Ramos (cell line): ENCODE results near the gene SAP30L.

Source experiments
- in situ Hi-C: fragments of 300-500 bp; cut with MboI; formaldehyde crosslinking; loops from one replicate; pipeline ENCODE4 v1.14.3; 2022; ENCODE audit warnings: low sequenced_read_pairs; ENCODE audit not compliant: unreplicated experiment

The SAP30L gene

DNA sequence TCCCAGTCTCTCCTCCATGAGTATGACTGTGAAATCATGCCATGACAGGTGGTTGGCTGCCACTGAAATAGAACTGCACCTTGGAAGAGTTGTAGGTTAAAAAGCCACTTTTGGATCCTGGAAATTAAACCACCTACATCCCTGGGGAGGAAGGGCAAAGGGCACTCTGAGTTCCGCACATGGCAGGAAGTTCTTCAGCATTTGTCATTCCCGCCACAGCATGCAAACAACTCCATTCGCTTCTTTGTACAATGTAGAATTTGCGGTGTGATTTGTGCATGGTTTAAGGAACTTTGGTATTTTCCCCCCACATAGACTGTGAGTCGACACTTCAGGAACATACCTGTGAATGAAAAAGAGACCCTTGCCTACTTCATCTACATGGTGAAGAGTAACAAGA, 9.8 kb downstream of the SAP30L start:
- in situ Hi-C loops: no loop called here

- in situ Hi-C loops: no loop called here
These were observed 10.7 kb downstream of the SAP30L start for GRCh38 chr5:154456540-154456939.

DNA sequence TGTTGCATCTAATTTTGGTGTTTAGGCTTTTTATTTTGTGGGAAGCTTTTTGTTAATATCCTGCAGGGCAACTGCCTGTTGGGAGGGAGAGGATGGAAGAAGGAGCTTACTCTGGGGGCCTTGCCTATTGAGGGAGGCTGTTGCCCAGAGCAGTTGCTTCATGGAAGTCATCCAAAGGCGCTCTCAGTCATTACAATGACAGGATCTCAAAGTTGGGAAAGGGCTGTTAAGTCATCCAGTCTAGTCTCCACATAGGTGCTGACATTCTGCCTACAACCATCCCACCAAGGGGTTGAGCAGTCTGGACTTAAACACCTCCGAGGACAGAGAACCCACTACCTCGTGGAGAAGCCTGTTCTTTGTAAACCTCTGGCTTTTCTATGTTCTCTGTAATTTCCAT, 13.2 kb downstream of the SAP30L start:
- in situ Hi-C loops: no loop called here

DNA sequence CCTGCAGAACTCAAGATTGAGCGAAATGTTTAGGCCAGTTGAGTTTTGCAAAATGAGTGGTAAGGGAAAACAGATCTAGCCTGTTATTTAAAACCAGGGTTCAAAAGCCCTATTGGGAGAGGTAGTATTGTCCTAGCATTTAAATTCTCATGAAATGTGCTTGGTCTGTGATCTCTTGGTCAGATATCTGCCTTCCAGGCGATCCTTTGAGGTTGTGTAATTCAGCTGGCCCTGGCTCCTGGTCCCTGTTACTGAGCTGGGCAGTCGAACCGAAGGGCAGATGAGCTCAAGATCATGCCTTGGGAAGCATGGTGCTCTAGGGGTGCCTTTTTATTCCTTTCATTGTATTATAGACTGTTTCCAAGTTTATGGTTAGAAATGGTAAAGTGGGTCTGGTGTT, 14.4 kb downstream of the SAP30L start:
- in situ Hi-C loops: loop anchor here (5.0 kb wide), 1 partner anchor 147 kb away; no protein-coding TSS in a partner anchor

GRCh38 chr5:154461531-154461930, 15.7 kb downstream of the SAP30L start:
- in situ Hi-C loops: loop anchor here (5.0 kb wide), 1 partner anchor 146 kb away; no protein-coding TSS in a partner anchor

- in situ Hi-C loops: loop anchor here (5.0 kb wide), 1 partner anchor 143 kb away; no protein-coding TSS in a partner anchor
These were observed 18.6 kb downstream of the SAP30L start for GRCh38 chr5:154464438-154464837.

DNA sequence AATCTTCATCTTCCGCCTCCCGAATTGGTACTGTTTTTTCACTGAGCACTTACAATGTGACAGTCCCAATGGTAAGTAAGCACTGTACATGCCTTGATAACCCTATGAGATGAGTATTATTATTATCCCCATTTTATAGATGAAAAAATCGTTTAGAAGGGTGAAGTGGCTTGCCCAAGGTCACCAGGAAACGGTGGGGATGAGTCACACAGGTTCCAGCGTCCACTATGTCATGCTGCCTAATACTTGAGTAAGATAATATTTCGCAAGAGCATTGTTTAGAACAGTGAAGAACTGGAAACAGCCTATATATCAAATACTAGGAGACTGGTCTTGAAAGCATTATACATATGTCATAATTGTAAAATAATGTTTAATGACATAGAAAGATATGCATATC, 19.4 kb downstream of the SAP30L start:
- in situ Hi-C loops: no loop called here

DNA sequence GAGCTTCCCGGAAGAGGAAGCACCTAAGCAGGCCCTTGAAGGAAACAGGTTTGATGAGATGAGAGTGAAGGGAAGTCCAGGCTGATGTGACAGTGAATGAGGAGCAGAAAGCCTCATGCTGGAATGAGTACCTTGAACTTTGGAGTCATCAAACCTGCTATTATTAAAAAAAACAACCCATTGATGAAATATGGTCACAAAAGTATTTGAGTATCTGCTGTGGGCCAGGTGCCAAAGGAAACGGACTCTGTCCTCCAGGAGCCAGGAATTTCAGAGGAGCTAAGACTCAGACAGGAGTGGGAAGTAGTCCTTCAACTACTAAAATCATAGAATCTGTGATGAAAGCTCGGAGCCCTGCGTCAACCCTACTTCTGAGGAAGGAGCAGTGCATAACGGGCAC, 20.4 kb downstream of the SAP30L start:
- in situ Hi-C loops: no loop called here

GRCh38 chr5:154466671-154467070, 20.9 kb downstream of the SAP30L start:
- in situ Hi-C loops: no loop called here

DNA sequence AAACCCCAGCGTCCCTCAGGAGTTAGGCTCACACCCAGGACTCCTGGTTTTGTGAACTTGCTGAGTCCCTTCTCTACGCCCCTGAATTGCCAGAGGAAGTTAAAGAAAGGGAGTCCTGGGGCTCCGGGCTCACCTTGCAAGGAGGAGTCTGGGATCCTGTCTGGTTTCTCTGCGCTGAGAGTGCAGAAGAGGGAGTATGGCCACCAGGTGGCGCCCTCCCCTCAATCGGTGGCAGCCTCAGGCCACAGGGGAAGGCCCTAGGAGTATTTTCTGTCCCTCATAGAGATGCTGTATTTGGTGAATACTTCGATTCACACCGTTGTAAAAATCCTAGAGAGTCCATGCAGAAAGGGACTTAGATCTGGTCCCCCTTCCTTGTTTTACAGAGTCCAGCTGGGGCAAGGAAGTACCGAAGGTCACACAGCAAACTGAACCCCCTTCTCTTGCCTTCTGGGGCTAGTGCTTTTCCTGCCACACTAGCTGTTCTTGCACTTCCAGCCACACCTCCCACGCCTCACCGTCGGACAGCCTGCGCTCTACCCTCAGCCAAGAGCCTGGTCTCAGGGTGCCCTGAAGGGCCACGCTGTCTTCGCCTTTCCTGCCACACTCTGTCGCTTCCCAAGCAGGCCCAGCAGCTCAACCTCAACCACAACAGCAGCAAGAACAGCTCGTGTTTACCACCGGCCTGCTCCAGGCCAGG, 22.0 kb downstream of the SAP30L start:
- in situ Hi-C loops: no loop called here

GRCh38 chr5:154470137-154470536, 24.3 kb downstream of the SAP30L start:
- in situ Hi-C loops: no loop called here

- in situ Hi-C loops: no loop called here
These were observed 25.4 kb downstream of the SAP30L start for GRCh38 chr5:154470947-154471870.

DNA sequence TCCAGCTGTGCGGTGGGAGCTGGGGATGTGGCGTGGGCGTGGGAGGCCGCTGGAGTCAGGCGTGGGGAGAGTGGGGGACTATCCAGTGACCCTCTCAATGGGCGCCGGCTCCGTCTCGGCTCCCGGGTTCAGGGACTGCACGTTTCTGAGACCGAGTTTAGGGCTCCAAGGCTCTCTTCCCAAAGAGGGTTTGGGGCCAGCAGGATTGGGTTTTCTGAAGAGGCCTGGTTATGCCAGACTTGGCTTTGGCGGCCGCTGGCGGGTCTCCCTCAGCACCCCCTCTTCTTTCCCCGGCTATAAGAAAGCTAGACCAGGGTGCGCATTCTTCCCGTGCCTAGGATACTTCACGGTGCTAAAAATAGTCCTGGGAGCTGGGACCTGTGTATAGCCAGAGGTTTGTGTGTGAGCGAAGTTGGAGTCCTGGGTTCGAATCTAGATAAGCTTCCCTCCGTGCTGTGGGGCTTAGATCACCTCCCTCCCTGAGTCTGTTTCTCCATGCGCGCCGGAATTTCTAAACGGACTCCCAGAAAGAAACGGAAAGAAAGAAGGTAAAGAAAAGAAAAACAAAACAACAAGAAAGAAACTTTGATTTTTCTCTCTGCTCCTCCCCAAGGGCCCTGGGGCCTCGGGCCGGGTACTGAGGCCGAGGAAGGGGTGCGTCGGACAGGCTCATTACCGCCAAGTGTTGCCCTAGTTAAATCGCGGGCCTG, 27.2 kb downstream of the SAP30L start:
- in situ Hi-C loops: no loop called here

DNA sequence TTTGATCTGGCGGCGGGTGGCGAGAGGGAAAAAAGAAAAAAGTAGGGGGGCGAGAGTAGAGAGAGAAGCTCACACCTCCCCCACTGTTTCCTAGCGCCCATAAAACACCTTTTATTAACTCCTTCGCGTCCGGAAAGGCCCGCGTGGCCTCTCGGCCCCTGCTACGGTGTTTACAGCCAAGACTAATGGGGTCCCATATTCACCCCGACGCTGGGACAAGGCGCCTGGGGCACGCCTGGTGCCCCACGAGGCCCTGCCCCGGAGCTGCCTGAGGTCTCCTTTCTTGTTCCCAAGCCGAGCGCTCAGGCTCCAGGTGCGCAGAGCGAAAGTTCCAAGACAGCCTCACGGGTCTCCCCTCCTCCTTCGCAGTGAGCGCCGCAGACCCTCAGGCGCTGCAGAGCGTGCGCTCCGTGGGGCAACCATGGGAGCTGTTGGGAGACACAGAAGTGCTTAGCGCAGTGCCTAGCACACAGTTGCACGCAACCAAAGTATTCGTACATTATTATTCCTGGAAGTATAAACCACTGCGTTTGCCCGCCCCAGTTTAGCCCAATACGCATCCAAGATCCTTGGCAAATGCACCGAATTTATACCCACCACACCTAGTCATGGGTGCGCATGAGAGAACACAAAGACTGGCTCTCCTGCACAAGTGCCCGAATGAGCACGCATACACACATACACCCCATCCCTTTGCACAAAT, 27.9 kb downstream of the SAP30L start:
- in situ Hi-C loops: no loop called here

- in situ Hi-C loops: no loop called here
These were observed 28.9 kb downstream of the SAP30L start for GRCh38 chr5:154474396-154475334.

- in situ Hi-C loops: no loop called here
These were observed 30.0 kb downstream of the SAP30L start for GRCh38 chr5:154475591-154476353.

DNA sequence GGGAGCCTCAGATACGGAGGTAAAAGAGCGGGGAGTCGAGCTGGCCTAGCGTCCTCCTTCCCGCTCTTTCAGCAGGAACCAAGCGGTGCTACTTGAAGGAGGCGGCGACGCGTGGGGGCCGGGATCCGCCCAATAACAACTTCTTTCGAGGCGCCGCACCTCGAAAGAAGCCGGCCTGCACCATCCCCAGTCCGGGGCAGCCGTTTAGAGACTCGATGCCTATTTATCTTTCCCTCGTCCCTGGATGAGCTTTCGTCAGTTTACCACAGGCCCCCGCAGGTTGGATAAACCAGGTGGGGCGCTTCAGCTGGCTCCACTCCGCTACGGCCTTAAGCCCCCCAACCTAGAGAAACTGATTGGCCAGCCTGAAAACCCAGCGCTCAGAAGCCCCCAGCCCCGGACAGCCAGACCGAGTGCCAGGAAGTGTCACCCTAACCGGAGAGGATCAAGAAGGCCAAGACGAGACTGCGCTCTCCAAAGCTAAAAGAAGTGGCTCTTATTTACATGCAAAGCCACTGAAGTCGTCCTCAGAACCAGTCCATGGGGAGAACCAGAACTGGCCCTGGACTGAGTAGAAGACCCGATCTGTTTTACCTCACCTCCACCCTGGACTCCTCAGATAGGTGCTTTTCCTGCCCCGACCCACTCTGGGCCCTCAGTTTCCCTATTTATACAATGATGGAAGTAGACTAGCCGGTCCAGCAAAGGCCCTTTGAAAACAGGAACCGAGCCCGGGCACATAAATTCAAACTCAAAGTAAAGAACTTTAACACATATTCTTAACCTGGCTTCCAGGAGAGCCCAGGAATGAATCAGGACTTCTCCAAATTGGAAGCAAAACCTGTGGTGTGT, 30.8 kb downstream of the SAP30L start:
- in situ Hi-C loops: no loop called here
